Heart left ventricle (tissue), 13 donors: ENCODE results near the gene EPS8.

Experiments
- CTCF ChIP-seq, 12 donors: fragments of 200-600 bp; sonication (generic) in 4 of 12; IDR thresholded peaks; one replicate each; pipeline versions ENCODE4 v1.5.0 to v1.8.0; 2018 to 2022; ENCODE audit warnings: antibody characterized with exemption in 12 of 12, mild to moderate bottlenecking in 5 of 12
- POLR2A ChIP-seq, 2 donors: fragments of 450-650 bp; IDR thresholded peaks; one replicate each; pipeline ENCODE4 v1.6.1; 2017; ENCODE audit warnings: antibody characterized with exemption in 2 of 2, mild to moderate bottlenecking in 2 of 2, moderate library complexity in 2 of 2
- donor health status: ischemic (EF 13 %, LVEDD 7.1; RV severe dilation, severe dysfunction).
- donor health status: DM: no; HTN: yes; CAD: no.
- donor health status: DM: no; HTN: no; CAD: no.
- donor health status: ischemic (EF 25% LVEDD 6.9; RV normal size, moderate dysfunction).
- donor health status: ischemic (EF 25% LVEDD 5.7; RV mildly dilated, moderate dysfunction).
- donor health status: ischemic (EF 35%, LVEDD 5.7; RV mildly dilated, moderate dysfunction).
- donor health status: nonischemic (EF 11% LVEDD 7.7; RV severe dilation, severe dysfunction).
- donor health status: DM: yes; HTN: yes; CAD: no.
- donor health status: PGD.
- donor health status: ischemic (EF 29% LVEDD 5.4; RV normal size, mild dysfunction).
- donor health status: nonischemic (EF 23%, LVEDD 6.1; RV moderate dilation, normal function).

- TF ChIP-seq CTCF (IDR thresholded peaks at IDR 0.05) (no peak), POLR2A (IDR thresholded peaks at IDR 0.05) (no peak)
Measured at GRCh38 chr12:15677726-15678201, 111.4 kb downstream of the EPS8 start.
